Measurements from ENCODE around the gene LAP3.

GRCh38 chr4:17557880-17558279 is 19.1 kb upstream of the LAP3 start:
- TF ChIP-seq POLR2A (IDR thresholded peaks at IDR 0.05) (no peak), CTCF (IDR thresholded peaks at IDR 0.05) (no peak)

Data from adrenal gland (tissue), 5 donors.